ENCODE measurements around the gene UNC5C.

UNC5C gene

DNA sequence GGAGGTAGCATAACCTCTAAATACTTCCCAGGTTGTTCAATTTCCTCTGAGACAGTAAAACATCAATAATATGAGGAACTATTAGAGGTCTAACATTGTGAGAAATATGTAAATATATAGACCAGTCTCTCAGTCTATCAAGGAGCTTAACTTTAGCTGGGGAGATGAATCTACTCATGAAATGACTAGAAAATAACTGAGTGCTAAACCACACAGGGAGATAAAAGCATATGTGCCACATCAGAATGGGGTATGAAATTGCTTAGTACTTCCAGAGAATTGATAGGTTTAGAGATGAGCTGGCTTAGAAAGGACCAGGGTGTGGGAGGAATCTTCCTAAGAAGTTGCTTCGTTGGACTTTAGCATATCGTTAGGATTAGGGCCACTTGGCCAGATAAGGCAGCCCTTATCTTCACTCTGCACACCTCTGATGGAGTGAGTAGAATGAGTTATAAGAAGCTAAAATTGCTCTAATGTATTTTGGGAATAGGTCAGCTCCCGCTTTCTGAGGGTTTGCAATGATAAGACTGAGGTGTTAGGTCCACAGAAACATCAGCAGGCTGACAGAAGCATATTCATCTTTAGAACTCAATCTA is 299.2 kb downstream of the UNC5C start:
- Histone ChIP-seq H3K4me1 (ENCODE audit: control insufficient read depth, insufficient read depth, low read length) (no peaks in the 10 kb centered on the region), H3K9me3 (ENCODE audit: control insufficient read depth, insufficient read depth, low read length) (no peaks in the 10 kb centered on the region), H3K27ac (ENCODE audit: low read depth, low read length) (no peak overlapping the region), H3K27me3 (ENCODE audit: control insufficient read depth, insufficient read depth, low read length) (no peaks in the 10 kb centered on the region), H3K4me3 (ENCODE audit: low read depth, low read length) (no peak overlapping the region), H3K36me3 (ENCODE audit: control insufficient read depth, insufficient read depth, low read length) (no peaks in the 10 kb centered on the region), H3K9ac (ENCODE audit: low read depth, low read length) (no peak overlapping the region)

DNA sequence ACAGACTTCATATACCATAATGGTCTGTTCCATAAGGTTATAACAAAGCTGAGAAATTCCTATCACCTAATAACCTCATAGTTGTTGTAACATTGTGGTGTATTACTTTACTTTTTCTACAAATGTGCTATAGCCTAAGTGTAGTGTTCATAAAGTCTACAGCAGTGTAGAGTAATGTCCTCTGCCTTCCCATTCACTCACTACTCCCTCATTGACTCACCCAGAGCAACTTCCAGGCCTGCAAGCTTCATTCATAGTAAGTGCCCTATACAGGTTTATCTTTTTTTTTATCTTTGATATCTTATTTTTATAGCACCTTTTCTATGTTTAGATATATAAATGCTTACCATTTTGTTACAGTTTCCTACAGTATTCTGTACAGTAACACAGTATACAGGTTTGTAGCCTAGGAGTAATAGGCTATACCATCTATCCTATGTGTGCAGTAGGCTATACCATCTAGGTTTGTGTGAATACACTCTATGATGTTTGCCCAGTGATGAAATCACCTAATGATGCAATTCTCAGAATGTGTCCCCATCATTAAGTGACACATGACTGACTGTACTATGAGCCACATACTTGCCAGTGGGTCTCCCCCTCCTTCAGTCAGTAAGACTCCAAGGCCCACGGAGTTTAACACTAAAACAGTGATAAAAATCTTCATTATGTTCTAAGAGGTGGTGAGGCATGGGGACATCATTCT is 299.9 kb downstream of the UNC5C start:
- Histone ChIP-seq H3K9me3 (ENCODE audit: control insufficient read depth, insufficient read depth, low read length) (no peaks in the 10 kb centered on the region), H3K27ac (ENCODE audit: low read depth, low read length) (no peak overlapping the region), H3K27me3 (ENCODE audit: control insufficient read depth, insufficient read depth, low read length) (no peaks in the 10 kb centered on the region), H3K9ac (ENCODE audit: low read depth, low read length) (no peak overlapping the region), H3K36me3 (ENCODE audit: control insufficient read depth, insufficient read depth, low read length) (no peaks in the 10 kb centered on the region), H3K4me3 (ENCODE audit: low read depth, low read length) (no peak overlapping the region), H3K4me1 (ENCODE audit: control insufficient read depth, insufficient read depth, low read length) (no peaks in the 10 kb centered on the region)

DNA sequence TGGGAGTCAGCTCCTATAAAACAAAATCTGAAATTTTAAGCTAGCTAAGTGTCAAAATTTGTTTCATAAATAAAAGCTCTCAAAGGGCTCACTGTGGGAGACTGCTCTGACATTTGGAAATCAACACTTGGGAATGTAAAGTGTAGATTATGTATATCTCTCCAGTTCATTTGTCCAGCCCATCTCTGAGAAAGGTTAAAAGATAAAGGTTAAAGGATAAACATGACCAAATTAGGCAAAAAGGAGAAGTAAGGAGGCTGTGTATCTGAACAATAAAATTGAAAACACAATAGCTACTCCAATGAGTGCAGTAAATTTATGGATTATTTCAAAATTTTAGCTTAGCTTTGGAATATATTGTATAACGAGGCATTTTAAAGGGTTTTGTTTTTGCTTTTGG is 304.9 kb downstream of the UNC5C start:
- H3K9me3 ChIP-seq (ENCODE audit: control insufficient read depth, insufficient read depth, low read length): no peaks in the 10 kb centered on the region
- H3K9ac ChIP-seq (ENCODE audit: low read depth, low read length): no peak overlapping the region
- no peak overlapping the region for H3K4me3 ChIP-seq (ENCODE audit: low read depth, low read length)
- no peak overlapping the region for H3K27ac ChIP-seq (ENCODE audit: low read depth, low read length)
- no peaks in the 10 kb centered on the region for H3K36me3 ChIP-seq (ENCODE audit: control insufficient read depth, insufficient read depth, low read length)
- no peaks in the 10 kb centered on the region for H3K4me1 ChIP-seq (ENCODE audit: control insufficient read depth, insufficient read depth, low read length)
- H3K27me3 ChIP-seq (ENCODE audit: control insufficient read depth, insufficient read depth, low read length): no peaks in the 10 kb centered on the region

GRCh38 chr4:95238554-95238953 is 310.2 kb downstream of the UNC5C start:
- no peak overlapping the region for H3K4me3 ChIP-seq (ENCODE audit: low read depth, low read length)
- no peaks in the 10 kb centered on the region for H3K27me3 ChIP-seq (ENCODE audit: control insufficient read depth, insufficient read depth, low read length)
- no peaks in the 10 kb centered on the region for H3K4me1 ChIP-seq (ENCODE audit: control insufficient read depth, insufficient read depth, low read length)
- no peaks in the 10 kb centered on the region for H3K36me3 ChIP-seq (ENCODE audit: control insufficient read depth, insufficient read depth, low read length)
- no peak overlapping the region for H3K9ac ChIP-seq (ENCODE audit: low read depth, low read length)
- H3K9me3 ChIP-seq (ENCODE audit: control insufficient read depth, insufficient read depth, low read length): no peaks in the 10 kb centered on the region
- H3K27ac ChIP-seq (ENCODE audit: low read depth, low read length): no peak overlapping the region

GRCh38 chr4:95232358-95233156 is 316.2 kb downstream of the UNC5C start:
- Histone ChIP-seq H3K9ac (ENCODE audit: low read depth, low read length) (no peak overlapping the region), H3K27me3 (ENCODE audit: control insufficient read depth, insufficient read depth, low read length) (no peaks in the 10 kb centered on the region), H3K36me3 (ENCODE audit: control insufficient read depth, insufficient read depth, low read length) (no peaks in the 10 kb centered on the region), H3K9me3 (ENCODE audit: control insufficient read depth, insufficient read depth, low read length) (no peaks in the 10 kb centered on the region), H3K4me3 (ENCODE audit: low read depth, low read length) (no peak overlapping the region), H3K27ac (ENCODE audit: low read depth, low read length) (no peak overlapping the region), H3K4me1 (ENCODE audit: control insufficient read depth, insufficient read depth, low read length) (no peaks in the 10 kb centered on the region)

DNA sequence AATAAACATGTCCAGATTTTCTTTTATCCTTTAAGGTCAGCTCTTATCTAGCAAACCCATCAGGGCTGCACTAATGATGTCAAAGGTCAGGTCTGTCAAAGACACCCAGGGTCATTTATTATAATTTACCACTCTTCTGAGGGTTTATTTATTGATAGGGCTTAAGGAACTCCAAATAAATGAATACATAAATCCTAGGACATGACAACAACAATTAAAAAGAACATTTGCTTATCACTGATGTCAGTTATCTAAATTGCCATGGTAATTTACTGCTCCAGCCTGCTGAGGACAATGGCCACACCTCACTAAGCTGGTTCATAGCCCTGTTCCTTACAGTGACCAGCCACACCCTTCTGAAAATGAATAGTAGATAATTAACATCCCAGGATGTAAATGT is 317.1 kb downstream of the UNC5C start:
- no peak overlapping the region for H3K9ac ChIP-seq (ENCODE audit: low read depth, low read length)
- no peaks in the 10 kb centered on the region for H3K9me3 ChIP-seq (ENCODE audit: control insufficient read depth, insufficient read depth, low read length)
- H3K4me1 ChIP-seq (ENCODE audit: control insufficient read depth, insufficient read depth, low read length): no peaks in the 10 kb centered on the region
- no peaks in the 10 kb centered on the region for H3K36me3 ChIP-seq (ENCODE audit: control insufficient read depth, insufficient read depth, low read length)
- H3K27me3 ChIP-seq (ENCODE audit: control insufficient read depth, insufficient read depth, low read length): no peaks in the 10 kb centered on the region
- no peak overlapping the region for H3K27ac ChIP-seq (ENCODE audit: low read depth, low read length)
- H3K4me3 ChIP-seq (ENCODE audit: low read depth, low read length): no peak overlapping the region

GRCh38 chr4:95225849-95226248 is 322.9 kb downstream of the UNC5C start:
- Histone ChIP-seq H3K4me3 (ENCODE audit: low read depth, low read length) (no peak overlapping the region), H3K36me3 (ENCODE audit: control insufficient read depth, insufficient read depth, low read length) (no peaks in the 10 kb centered on the region), H3K9ac (ENCODE audit: low read depth, low read length) (no peak overlapping the region)

GRCh38 chr4:95224402-95224801 is 324.4 kb downstream of the UNC5C start:
- no peak overlapping the region for H3K9ac ChIP-seq (ENCODE audit: low read depth, low read length)
- H3K4me3 ChIP-seq (ENCODE audit: low read depth, low read length): no peak overlapping the region
- H3K36me3 ChIP-seq (ENCODE audit: control insufficient read depth, insufficient read depth, low read length): no peaks in the 10 kb centered on the region
- H3K9me3 ChIP-seq (ENCODE audit: control insufficient read depth, insufficient read depth, low read length): no peaks in the 10 kb centered on the region
- H3K4me1 ChIP-seq (ENCODE audit: control insufficient read depth, insufficient read depth, low read length): no peaks in the 10 kb centered on the region
- H3K27ac ChIP-seq (ENCODE audit: low read depth, low read length): no peak overlapping the region
- no peaks in the 10 kb centered on the region for H3K27me3 ChIP-seq (ENCODE audit: control insufficient read depth, insufficient read depth, low read length)

More at GRCh38 chr4:95225849-95226248, 322.9 kb downstream of the UNC5C start:
- no peaks in the 10 kb centered on the region for H3K4me1 ChIP-seq (ENCODE audit: control insufficient read depth, insufficient read depth, low read length)
- H3K9me3 ChIP-seq (ENCODE audit: control insufficient read depth, insufficient read depth, low read length): no peaks in the 10 kb centered on the region
- no peak overlapping the region for H3K27ac ChIP-seq (ENCODE audit: low read depth, low read length)
- no peaks in the 10 kb centered on the region for H3K27me3 ChIP-seq (ENCODE audit: control insufficient read depth, insufficient read depth, low read length)

- Histone ChIP-seq H3K27me3 (ENCODE audit: control insufficient read depth, insufficient read depth, low read length) (no peaks in the 10 kb centered on the region), H3K4me1 (ENCODE audit: control insufficient read depth, insufficient read depth, low read length) (peaks cover 2% of the 10 kb centered on the region; the same call in 1 of the 2 replicates), H3K27ac (ENCODE audit: low read depth, low read length) (no peak overlapping the region), H3K9ac (ENCODE audit: low read depth, low read length) (no peak overlapping the region), H3K9me3 (ENCODE audit: control insufficient read depth, insufficient read depth, low read length) (no peaks in the 10 kb centered on the region), H3K36me3 (ENCODE audit: control insufficient read depth, insufficient read depth, low read length) (no peaks in the 10 kb centered on the region), H3K4me3 (ENCODE audit: low read depth, low read length) (no peak overlapping the region)
Observed at GRCh38 chr4:95220205-95221175, 328.3 kb downstream of the UNC5C start.

GRCh38 chr4:95219109-95219508 is 329.7 kb downstream of the UNC5C start:
- peaks cover 2% of the 10 kb centered on the region; the same call in 1 of the 2 replicates for H3K4me1 ChIP-seq (ENCODE audit: control insufficient read depth, insufficient read depth, low read length)
- no peak overlapping the region for H3K4me3 ChIP-seq (ENCODE audit: low read depth, low read length)
- H3K27ac ChIP-seq (ENCODE audit: low read depth, low read length): no peak overlapping the region
- H3K9ac ChIP-seq (ENCODE audit: low read depth, low read length): no peak overlapping the region
- H3K36me3 ChIP-seq (ENCODE audit: control insufficient read depth, insufficient read depth, low read length): no peaks in the 10 kb centered on the region
- no peaks in the 10 kb centered on the region for H3K9me3 ChIP-seq (ENCODE audit: control insufficient read depth, insufficient read depth, low read length)
- H3K27me3 ChIP-seq (ENCODE audit: control insufficient read depth, insufficient read depth, low read length): no peaks in the 10 kb centered on the region
